Measurements from ENCODE around the gene PAX8.

The PAX8 gene

GRCh38 chr2:113224647-113225236, 54.0 kb downstream of the PAX8 start:
- no peak for DNase-seq (ENCODE audit: low read depth in 1 of 2, low spot score in 1 of 2)

GRCh38 chr2:113223813-113224212, 54.9 kb downstream of the PAX8 start:
- no peak for DNase-seq (ENCODE audit: low read depth in 1 of 2, low spot score in 1 of 2)

GRCh38 chr2:113221846-113222245, 56.9 kb downstream of the PAX8 start:
- no peak for DNase-seq (ENCODE audit: low read depth in 1 of 2, low spot score in 1 of 2)

GRCh38 chr2:113220970-113221708, 57.6 kb downstream of the PAX8 start:
- DNase-seq (ENCODE audit: low read depth in 1 of 2, low spot score in 1 of 2) = no peak

GRCh38 chr2:113219889-113220641, 58.7 kb downstream of the PAX8 start:
- no peak for DNase-seq (ENCODE audit: low read depth in 1 of 2, low spot score in 1 of 2)

- DNase-seq (ENCODE audit: low read depth in 1 of 2, low spot score in 1 of 2) = no peak
These were observed 59.2 kb downstream of the PAX8 start for GRCh38 chr2:113219525-113219888.

GRCh38 chr2:113219092-113219441, 59.7 kb downstream of the PAX8 start:
- no peak for DNase-seq (ENCODE audit: low read depth in 1 of 2, low spot score in 1 of 2)

- DNase-seq (ENCODE audit: low read depth in 1 of 2, low spot score in 1 of 2) = no peak
These were observed 60.2 kb downstream of the PAX8 start for GRCh38 chr2:113218283-113219091.

- no peak for DNase-seq (ENCODE audit: low read depth in 1 of 2, low spot score in 1 of 2)
These were observed 61.1 kb downstream of the PAX8 start for GRCh38 chr2:113217455-113218282.

GRCh38 chr2:113216891-113217454, 61.7 kb downstream of the PAX8 start:
- DNase-seq (ENCODE audit: low read depth in 1 of 2, low spot score in 1 of 2) = no peak

GRCh38 chr2:113216321-113216720, 62.4 kb downstream of the PAX8 start:
- no peak for DNase-seq (ENCODE audit: low read depth in 1 of 2, low spot score in 1 of 2)

- DNase-seq (ENCODE audit: low read depth in 1 of 2, low spot score in 1 of 2) = no peak
These were observed 63.7 kb downstream of the PAX8 start for GRCh38 chr2:113215056-113215455.

GRCh38 chr2:113214141-113214540, 64.6 kb downstream of the PAX8 start:
- no peak for DNase-seq (ENCODE audit: low read depth in 1 of 2, low spot score in 1 of 2)

GRCh38 chr2:113213061-113213930, 65.4 kb downstream of the PAX8 start:
- no peak for DNase-seq (ENCODE audit: low read depth in 1 of 2, low spot score in 1 of 2)

GRCh38 chr2:113212245-113213060, 66.3 kb downstream of the PAX8 start:
- no peak for DNase-seq (ENCODE audit: low read depth in 1 of 2, low spot score in 1 of 2)

GRCh38 chr2:113211226-113212105, 67.3 kb downstream of the PAX8 start:
- no peak for DNase-seq (ENCODE audit: low read depth in 1 of 2, low spot score in 1 of 2)

- no peak for DNase-seq (ENCODE audit: low read depth in 1 of 2, low spot score in 1 of 2)
These were observed 69.0 kb downstream of the PAX8 start for GRCh38 chr2:113209646-113210171.

All from stimulated activated CD4-positive, alpha-beta T cell treated with anti-CD3 and anti-CD28 coated beads, Interleukin-15, amount 100 ng/mL, for 1 hour (primary cell).